HS-5 (cell line): ENCODE results near the gene VANGL2.

Experiments
- DNase-seq: peaks from one replicate; pipeline ENCODE4 v3.0.0-alpha.2; 2012; ENCODE audit warnings: low read depth

Gene VANGL2

GRCh38 chr1:160400223-160400645 lies at the start of gene VANGL2:
Gene VANGL2 (plus strand): TSS chr1:160400564. CDS start chr1:160415838, 15,274 bp downstream.
- no peak for DNase-seq

GRCh38 chr1:160351629-160352028 lies 48.7 kb upstream of the VANGL2 start:
- DNase-seq = no peak

DNA sequence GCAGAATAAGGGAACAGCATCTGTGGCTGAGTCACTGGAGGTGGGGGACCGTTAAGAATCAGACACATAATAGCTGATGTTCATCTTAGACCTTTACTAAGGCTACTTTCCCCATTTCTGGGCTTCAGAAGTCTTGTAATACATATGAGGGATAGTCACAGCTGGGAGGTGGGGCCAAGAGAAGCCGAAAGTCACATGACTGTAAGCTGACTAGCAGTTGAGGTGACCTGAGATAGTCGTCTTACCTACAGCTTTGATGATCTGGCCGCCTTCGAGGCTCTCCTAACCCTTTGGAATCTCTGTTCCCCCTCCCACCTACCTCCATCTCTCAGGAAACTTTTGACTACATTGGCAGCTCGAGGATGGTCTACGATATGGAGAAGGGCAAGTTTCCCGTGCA lies 47.8 kb upstream of the VANGL2 start:
- DNase-seq = no peak

- no peak for DNase-seq
These were observed 47.1 kb upstream of the VANGL2 start for GRCh38 chr1:160353223-160353622.

DNA sequence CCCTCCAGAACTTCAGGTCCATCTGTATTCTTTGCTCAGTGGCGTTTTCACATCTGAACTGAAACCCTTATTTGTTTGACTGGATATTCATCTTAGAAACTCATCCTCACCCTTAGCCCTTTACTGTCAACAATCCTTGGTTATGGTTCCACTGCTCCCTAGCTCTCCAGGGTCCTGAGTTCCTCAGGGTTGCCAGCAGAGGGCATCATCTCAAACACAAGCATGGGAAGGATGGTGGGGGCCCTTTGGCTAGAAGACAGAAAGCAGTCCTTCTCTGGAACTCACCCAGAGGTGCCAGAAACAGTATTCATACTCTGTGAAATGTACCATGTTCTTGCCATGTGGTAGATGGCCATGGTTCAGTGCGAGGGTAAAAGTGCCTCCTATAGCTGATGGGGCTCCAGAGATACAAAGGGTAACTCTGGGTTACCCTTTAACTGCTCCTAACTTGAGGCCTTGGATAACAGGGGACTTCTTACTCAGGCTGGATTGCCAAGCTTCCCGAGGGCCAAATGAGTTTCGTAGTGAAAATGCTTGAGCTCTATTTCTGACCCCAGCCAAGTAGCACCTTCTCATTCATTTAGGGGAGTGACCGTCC lies 45.9 kb upstream of the VANGL2 start:
- DNase-seq = no peak

DNA sequence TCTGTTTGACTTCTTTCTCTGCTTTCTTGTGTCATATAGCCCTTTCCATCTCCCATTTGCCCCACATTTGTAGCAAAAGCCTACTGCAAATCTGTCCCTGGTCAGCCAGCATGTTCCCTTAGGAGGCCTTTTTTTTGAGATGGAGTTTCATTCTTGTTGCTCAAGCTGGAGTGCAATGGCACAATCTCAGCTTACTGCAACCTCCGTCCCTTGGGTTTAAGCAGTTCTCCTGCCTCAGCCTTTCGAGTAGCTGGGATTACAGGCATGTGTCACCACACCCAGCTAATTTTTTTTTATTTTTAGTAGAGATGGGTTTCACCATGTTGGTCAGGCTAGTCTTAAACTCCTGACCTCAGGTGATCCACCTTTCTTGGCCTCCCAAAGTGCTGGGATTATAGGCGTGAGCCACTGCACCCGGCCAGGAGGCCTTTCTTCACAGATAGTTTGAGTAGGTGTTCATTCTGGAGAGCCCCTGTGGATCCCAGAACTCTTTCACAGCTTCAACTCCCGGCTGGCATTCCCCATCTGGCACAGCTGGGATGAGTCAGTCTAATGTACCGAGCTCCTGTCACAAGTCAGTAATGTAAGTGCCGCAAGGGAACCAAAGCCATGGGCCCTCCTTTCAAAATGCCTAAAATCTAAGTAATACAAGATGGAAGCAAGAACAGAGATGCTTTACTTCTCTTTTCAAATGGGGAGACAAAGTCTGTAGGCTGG lies 42.9 kb upstream of the VANGL2 start:
- peak; percentile 28 for DNase-seq

DNA sequence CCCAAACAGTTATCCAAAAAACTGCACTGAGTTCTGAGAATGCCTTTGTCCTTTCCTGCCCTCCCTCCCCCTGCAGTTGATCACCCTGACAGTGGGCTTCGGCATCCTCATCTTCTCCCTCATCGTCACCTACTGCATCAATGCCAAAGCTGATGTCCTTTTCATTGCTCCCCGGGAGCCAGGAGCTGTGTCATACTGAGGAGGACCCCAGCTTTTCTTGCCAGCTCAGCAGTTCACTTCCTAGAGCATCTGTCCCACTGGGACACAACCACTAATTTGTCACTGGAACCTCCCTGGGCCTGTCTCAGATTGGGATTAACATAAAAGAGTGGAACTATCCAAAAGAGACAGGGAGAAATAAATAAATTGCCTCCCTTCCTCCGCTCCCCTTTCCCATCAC lies 42.3 kb upstream of the VANGL2 start:
- no peak for DNase-seq

GRCh38 chr1:160359559-160360226 lies 40.7 kb upstream of the VANGL2 start:
- no peak for DNase-seq

DNA sequence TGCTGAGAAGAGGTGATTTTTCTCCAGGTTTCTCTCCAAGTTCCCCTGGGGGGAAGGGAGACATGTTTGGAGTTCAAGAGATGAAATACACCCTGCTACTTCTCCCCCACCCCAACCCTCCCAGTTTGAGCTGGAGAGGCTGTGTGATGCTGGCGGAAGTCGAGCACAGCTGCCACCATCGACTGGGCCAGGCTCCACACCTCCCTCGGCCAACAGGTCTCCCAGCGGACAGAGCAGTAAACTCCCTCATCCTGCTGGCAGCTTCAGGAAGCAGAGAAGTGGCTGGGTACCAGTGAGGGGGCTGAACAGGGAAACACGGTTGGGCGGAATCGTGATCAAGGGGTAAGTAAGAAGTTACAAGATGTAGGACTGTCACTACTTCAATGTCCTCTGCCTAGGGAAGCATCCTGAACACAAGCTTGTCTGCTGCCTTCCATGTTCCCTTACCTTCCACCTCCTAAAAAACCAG lies 40.1 kb upstream of the VANGL2 start:
- no peak for DNase-seq

- no peak for DNase-seq
These were observed 39.2 kb upstream of the VANGL2 start for GRCh38 chr1:160361199-160361598.

DNA sequence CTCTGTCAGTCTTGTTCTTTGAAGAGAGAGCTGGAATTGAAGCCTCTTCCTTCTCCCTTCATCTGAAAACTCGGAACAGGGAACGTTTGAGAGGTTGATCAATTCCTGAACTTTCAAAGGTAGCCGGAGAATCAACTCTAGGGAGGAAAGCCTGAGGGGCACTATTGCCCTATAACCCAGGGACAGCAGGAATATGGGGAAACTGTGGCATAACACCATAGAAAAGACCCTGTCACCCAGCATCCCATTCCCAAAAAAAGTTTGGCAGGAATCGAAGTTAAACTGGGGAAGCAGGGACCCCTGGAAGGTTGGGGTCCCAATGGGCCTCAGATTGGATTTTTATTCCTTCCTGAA lies 38.6 kb upstream of the VANGL2 start:
- DNase-seq = no peak

- no peak for DNase-seq
These were observed 38.0 kb upstream of the VANGL2 start for GRCh38 chr1:160362168-160362957.

DNA sequence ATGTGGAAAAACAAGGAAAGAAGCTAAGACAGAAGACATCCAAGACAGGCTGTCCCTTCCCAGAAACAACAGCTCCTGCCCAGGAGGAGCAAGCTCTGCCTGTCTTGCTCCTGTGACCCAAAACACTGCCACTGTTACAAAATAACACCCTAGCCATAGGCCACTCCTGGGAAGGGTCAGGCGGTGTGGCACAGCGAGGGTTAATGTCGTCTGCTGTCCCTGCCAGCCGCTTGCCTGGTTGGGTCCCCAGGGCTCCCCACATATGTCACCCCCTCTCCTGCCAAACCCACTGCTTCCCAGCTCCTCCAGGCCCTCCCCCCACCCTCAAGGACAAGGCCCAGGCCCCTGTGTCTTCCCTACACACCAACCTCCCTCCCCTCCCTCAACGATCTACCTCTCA lies 37.4 kb upstream of the VANGL2 start:
- no peak for DNase-seq

- no peak for DNase-seq
These were observed 36.2 kb upstream of the VANGL2 start for GRCh38 chr1:160363951-160364735.

- no peak for DNase-seq
These were observed 35.0 kb upstream of the VANGL2 start for GRCh38 chr1:160365325-160365724.

DNA sequence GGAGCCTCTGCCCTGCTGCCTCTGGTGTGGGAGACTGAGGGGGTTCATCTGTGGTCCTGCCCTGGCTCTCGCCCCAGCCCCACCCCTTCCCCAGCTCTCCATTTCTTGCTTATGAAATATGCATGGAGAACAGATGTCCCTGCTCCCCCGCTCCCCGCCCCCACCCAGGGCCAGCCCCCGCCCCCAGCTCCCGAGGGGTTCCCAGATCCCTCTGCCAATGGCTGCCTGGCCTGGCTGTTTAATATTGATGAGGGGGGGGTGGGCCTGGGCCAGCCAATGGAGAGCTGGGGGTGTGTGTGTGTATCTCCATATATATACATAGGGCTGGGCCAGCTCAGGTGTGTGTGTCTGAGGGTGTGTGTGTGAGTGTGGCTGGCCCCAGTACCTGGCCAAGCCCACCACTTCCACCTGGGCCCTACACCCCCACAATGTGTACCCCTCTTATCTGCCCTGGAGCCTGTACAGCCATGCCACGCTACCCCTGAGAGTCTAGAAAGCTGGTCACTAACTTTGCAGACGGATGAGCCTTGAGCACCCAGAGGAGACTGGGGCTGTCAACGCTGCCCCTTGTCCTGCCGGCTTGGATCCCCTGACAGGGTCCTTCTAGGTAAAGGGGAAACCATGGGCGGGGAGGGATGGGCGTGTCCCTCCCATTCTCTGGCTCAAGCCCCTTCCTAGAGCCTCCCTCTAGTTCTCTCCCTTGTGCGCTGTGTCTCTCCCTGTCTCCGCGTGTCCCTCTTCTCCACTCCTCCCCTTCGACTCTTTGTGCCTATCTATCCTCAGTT lies 33.4 kb upstream of the VANGL2 start, which contains the start of gene NHLH1:
TSS of gene NHLH1 (plus strand) at position 341 of the 785 bp plus-strand sequence. CDS start 3,661 bp downstream, outside the sequence.
- DNase-seq = no peak

- no peak for DNase-seq
These were observed 32.9 kb upstream of the VANGL2 start for GRCh38 chr1:160367516-160367900.

- DNase-seq = no peak
These were observed 32.1 kb upstream of the VANGL2 start for GRCh38 chr1:160367934-160368923.

DNA sequence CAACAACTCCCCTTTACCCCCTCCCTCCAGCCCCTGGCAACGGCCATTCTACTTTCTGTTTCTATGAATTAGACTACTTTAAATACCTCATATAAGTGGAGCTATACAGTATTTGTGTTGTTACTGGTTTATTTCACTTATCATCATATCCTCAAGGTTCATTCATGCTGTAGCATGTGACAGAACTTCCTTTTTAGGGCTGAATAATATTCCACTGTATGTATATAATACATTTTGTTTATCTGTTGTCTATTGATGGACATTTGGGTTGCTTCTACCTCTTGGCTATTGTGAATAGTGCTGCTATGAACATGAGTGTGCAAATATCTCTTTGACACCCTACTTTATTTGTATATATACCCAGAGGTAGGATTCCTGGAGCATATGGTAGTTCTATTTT lies 31.3 kb upstream of the VANGL2 start:
- DNase-seq = no peak
